Activated CD4-positive, alpha-beta T cell treated with anti-CD3 and anti-CD28 coated beads, Interleukin-2, Interleukin-4, amounts not matched to agents 100 ng/mL and 50 ng/mL, durations not matched to agents 16 hours and 8 hours (primary cell): ENCODE measurements around the gene RNF151.
"Not testable (repeated sequence)": the region's sequence is repeated elsewhere in the genome, so short reads cannot be mapped to it uniquely, and the experiment has no call there.

ENCODE experiments used
- DNase-seq: peaks from one replicate; pipeline ENCODE4 v3.0.0-alpha.2; 2020; ENCODE audit warnings: low spot score

Gene RNF151

DNA sequence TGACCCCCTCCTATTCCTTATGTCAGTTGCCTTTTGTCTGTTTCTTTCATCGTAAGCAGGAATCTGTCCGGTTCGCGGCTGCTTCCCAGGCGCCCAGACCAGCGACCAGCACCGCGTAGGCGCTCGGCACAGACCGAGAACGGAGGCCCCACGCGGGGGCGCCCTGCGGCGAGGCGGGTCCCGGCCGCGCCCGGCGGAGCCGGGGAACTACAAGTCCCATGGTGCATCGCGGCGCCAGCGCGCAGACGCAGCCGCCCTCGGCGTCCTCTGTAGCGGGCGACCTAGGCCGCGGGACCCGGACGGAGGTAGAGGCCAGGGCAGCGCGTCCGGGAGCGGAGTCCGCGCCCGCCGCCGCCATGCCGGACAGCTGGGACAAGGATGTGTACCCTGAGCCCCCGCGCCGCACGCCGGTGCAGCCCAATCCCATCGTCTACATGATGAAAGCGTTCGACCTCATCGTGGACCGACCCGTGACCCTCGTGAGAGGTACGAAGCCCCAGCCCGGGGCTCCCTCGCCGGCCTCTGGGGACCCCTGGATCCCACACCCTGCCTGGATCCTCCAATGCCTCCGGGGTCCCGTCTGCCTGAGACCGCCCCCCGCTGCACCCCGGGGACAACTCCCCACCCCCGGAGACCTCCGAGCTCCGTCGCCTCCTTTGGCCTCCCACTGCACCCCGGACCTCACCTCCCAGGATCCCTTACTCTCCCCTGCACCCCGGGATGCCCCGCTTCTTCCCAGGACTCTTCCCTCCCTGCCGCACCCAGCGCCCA, 7.2 kb upstream of the RNF151 start, which contains the start of gene NDUFB10:
NDUFB10 (plus strand) TSS at position 270 of the 771 bp plus-strand sequence; CDS start at position 357, 87 bp downstream.
- DNase-seq: peak; percentile 94

DNA sequence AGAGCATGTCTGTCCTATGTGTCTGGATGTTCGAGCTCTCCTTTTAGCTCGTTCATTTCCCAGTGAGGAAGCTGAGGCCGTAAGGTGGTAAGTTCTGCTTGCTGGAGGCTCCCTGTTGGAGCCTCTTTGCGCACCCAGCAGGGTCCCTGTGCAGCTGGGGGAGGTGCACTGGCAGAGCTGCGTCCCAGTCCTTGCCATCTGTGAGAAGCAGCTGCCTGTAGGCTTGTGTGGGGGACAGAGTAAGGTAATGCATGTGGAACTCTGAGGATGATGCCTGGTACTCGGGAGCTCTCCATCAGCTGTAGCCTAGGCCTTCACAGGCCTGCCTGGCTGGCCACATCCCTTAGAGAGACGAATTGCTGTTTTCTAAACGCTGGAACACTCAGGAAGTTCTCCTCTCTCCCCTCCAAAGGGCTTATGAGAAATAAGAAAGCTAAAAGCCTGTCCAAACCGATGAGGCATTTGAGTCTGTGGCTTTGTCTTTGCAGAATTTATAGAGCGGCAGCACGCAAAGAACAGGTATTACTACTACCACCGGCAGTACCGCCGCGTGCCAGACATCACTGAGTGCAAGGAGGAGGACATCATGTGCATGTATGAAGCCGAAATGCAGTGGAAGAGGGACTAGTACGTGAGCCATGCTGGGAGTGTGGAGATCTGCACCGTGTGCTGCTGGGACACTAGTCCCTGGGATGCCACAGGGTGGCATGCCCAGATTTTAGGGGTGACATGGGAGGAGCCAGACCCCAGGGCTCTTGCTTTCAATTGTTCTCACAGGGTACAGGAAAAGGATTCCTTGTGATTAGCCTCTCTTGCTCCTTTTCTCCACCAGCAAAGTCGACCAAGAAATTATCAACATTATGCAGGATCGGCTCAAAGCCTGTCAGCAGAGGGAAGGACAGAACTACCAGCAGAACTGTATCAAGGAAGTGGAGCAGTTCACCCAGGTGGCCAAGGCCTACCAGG, 5.7 kb upstream of the RNF151 start:
- peak; percentile 64 for DNase-seq

DNA sequence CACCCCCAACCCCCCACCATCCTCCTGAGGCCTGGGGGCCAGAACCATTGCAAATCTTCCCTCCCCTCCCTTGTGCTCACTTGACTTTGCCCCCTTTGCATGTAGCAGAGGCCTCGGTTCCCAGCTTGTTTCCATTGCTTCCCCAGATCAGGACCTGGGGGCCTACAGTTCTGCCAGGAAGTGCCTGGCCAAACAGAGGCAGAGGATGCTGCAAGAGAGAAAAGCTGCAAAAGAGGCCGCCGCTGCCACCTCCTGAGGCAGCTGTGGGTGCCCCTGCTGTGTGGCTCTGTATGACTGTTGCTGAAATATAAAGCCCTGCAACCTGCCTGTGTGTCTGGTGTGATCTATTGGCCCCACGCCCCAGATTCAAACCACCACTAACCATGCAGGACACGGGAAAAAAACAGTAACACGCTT, 5.0 kb upstream of the RNF151 start:
- peak; percentile 54 for DNase-seq

DNA sequence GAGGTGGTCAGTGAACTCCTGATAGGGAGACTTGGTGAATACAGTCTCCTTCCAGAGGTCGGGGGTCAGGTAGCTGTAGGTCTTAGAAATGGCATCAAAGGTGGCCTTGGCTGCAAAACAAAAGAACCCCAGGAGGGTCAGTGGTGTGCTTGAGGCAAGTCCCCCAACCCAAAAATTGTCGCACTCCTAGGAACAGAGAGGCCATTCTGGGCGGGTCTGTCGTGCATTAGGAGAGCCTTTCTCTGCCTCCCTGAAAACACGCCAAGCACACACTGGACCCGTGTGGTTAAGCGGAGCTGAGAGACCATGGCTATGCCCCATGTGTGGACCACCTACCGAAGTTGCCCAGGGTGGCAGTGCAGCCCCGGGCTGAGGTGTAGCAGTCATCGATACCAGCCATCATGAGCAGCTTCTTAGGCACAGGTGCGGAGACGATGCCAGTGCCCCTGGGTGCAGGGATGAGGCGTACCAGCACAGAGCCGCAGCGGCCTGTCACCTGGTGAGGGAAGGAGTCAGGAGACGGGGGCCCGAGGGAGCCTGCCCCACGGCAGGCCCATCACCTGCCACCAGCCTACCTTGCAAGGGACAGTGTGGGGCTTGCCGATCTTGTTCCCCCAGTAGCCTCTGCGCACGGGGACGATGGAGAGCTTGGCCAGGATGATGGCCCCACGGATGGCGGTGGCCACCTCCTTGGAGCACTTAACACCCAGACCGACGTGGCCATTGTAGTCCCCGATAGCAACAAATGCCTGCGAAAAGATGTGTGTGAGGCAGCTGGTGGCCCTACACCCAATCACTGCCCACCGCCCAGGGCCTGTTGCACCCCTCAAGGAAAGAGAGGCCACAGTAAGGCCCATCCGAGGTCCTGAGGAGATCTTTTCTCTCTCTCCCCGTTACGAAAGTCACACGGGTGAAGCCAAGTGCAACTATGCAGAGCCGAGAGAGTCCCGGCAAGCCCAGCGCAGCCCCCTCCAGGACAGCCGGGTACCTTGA, 4.2 kb upstream of the RNF151 start:
- DNase-seq: not testable (repeated sequence)

DNA sequence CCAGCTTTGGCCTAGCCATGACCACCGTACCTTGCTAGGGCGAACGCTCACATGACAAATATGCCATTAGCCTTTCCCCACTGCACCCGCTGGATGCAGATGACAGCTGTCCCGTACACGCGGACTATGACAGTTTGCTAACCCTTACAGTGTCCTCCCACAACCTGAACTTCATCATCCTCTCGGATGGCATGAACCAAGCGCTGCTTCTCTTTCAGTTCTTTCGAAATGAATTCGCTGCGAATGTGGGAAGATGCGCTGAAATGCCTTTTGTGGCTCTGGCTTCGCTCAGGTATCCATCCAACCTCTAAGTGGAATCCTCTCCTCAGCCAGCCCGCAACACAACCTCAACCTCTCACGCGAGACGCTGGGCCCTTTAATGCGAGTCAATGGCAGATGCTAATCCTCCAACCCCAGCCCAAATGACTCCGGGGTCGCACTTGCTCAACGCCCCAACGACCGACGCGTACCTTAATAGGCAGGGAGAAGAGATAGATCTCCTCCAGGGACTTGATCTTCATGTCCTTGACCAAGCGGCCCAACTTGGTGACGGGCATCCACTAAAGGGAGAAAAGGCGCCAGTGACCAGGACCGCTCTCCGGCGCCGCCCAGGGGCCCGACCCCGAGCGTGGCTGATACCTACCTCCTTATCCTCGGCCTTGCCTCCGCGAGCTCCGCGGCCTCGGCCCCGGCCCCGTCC, 2.7 kb upstream of the RNF151 start:
- peak; percentile 46 for DNase-seq

DNA sequence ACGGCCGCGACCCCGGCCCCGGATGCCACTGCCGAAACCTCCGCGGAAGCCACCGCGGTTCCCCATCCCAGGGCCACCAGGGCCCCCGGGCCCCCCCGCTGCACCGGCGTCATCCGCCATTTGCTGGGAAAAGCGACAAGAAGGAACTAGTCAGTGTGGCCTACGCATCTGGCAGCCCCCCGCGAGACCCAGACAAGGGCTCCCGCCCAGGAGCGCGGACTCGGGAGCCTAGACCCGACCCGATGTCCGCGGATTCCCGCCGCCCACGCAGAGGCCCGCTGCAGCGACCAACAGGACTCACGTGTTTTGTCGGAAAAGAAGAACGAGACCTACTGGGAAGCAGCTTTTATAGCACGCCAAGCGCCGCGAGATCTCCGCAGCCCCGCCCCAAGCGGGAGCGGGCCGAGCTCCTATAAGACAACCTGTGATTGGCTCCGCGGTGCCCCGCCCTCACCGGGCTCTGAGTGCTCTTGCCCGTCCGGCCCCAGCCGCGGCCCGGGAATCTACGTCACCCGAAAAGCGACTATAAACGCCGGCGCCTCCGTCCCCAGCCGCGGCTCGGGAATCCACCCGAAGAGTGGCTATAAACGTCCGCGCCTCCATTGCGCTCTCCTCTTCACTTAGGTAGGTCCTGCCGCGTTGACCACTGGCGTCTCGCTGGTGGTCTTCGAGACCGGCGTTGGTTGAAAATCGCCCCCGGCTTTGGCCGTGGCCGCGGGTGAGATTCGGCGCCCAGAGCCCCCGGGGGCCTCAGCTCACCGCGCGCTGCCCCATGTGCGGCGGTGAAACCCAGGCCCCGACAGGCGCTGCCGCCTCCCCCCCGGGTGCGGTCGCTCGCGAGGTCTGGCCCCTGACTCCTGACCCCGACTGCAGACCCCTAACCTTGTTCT, 1.9 kb upstream of the RNF151 start, which contains the start of gene RPS2:
RPS2 (minus strand) TSS at position 321 of the 890 bp plus-strand sequence; CDS start at position 120, 201 bp downstream.
- peak; percentile 99 for DNase-seq

DNA sequence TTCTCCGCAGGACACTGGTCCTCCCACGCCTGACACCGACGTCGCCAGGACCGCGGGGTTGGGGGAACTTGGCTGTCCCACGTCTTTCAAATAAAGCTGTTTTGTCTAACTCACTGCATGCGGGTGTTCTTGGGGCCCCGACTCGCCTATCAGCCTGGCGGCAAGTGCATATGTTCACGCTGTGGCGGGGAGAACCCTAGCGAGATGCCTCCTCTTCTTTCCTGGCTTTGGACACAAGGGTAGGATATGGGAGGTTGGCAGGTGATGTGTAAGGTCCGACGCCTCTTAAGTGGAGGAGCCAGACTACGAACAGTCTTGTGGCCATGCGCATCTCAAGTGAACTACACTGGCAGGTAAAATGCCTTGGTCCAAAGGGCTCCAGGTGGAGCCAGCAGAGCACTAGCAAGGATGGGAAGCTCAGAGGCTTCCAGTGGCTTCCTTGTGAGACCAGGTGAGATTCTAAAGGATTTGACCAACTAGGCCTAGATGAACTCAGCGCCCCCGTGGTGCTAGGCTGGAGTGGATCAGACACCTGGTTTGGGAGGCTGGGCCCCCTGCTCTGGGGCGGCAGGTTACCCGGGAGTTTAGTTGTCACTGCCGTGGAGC, 1.2 kb upstream of the RNF151 start:
- DNase-seq: no peak

DNA sequence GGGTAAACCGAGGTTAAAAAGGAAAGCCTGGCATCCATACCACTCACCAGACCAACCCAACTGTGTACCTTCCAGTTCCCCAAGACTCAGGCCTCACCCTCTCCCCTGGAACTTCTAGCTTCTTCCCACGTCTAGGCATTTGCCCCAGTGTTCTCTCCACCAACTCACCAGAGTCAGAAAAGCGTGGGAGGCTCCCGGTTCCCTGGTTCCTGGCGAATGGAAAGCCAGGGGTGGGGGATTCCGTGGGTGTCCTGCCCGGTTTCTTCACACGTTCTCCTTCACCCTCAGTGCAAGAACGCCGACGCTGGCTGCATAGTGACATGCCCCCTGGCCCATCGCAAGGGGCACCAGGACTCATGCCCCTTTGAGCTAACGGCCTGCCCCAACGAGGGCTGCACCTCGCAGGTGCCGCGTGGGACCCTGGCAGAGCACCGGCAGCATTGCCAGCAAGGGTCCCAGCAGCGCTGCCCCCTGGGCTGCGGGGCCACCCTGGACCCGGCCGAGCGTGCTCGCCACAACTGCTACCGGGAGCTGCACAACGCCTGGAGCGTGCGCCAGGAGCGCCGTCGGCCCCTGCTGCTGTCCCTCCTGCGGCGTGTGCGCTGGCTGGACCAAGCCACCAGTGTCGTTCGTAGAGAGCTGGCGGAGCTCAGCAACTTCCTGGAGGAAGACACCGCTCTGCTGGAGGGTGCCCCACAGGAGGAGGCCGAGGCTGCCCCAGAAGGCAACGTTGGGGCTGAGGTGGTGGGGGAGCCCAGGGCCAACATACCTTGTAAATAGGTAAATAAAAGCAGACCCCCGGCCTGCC, 1.7 kb downstream of the RNF151 start:
- DNase-seq: no peak

DNA sequence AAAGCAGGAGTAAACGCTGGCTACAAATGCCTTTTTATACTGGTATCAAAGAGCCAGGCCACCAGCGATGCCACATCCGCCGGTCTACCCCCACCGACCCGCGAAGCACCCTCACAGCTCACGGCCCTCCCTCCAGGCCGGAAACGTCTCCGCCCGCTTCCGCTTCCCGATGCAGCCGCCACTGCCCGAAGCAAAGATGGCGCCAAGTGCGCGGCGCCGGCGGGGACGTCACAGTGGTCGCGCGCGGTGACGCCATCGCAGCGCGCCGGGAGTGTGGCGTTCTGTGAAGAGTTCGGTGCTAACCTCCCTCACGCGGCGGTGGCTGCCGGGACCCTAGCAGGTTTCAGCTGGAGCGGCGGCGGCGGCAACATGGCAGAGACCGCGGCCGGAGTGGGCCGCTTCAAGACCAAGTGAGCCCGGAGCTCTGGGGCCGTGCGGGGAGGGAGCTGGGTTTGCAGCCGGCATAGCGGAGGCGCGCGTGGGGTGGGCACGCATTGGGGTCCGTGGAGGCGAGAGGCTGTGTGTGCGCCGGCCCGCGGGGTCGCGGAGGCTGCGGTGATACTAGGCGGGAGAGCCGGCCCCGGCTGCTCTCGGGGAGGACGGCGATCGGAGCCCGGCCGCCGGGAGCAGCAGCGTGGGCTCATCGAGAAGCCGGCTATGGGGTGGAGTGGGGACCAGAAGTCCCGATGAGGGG, 5.3 kb downstream of the RNF151 start, which contains the start of gene TBL3:
TBL3 (plus strand) TSS at position 258 of the 694 bp plus-strand sequence; CDS start at position 370, 112 bp downstream.
- DNase-seq: peak; percentile 97

DNA sequence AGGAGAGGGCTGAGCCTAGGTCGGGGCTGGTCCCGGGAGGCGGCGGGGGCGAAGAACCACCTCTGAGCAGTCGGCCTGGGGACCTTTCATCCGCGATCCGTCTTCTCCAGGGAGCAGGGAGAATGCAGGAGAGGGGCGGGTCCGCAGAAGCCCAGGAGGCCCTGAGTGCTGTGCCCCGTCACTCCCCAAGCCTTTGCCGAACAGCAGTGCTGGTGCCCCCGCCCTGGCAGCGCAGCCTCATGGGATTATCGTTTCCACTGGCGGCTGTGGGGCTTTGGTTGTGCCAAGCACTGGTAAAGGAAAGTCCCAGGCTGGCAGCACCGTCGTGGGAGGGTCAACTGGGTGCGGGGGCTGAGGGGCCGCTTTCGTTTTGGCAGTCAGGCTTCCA, 5.8 kb downstream of the RNF151 start:
- DNase-seq: no peak

DNA sequence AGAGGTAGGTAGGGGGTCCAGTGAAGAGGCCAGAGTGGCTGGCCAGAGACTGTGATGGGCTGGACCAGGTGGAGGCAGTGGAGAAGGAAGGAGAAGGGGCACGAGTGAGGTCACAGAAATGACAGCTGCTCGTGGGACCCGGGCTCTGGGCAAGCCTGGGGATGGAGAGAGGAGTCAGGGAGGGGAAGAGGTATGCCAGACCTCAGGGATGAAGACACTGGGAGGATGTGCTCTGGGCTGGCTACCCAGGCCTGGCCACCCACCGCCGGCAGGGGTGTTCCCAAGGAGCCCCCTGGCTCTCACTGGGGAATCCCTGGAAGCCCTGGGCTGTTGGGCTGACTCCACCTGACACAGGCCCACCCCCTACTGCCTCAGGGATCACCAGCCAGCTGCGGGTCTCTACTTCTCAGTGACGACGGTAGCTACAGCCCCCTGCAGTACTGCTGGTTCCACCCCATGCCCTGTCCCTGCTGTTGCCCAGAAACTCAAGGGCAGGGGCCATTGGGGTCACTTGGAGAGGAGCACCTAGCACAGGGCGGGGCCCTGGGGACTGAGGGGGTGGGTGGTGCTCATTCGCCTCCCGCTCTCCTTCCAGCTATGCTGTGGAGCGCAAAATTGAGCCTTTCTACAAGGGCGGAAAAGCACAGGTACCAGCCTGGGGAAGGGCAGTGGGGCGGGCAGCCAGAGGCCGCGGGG, 7.0 kb downstream of the RNF151 start:
- no peak for DNase-seq

DNA sequence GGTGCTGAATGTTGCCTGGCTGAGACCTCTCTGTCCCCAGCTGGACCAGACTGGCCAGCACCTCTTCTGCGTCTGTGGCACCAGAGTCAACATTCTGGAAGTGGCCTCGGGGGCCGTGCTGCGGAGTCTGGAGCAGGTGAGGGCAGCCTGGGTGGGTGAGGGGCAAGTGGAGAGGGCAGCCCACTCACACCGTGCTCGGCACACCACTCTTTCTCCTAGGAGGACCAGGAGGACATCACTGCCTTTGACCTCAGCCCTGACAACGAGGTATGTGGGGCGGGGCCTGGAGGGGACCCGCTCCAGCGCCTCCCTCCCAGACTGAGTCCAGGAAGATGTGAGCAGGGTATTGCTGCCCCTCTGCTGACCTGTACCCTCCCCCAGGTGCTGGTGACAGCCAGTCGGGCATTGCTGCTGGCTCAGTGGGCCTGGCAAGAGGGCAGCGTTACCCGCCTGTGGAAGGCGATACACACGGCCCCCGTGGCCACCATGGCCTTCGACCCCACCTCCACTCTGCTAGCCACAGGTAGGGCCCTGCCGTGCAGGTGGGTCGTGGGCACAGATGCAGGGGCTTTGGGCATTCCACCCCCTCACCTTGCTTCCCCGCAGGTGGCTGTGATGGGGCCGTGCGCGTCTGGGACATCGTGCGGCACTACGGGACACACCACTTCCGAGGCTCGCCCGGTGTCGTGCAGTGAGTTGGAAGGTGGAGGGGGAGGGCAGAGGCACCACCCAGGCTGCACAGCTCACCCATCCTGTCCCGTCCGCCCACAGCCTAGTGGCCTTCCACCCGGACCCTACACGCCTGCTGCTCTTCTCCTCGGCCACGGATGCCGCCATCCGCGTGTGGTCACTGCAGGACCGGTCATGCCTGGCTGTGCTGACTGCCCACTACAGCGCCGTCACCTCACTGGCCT, 7.8 kb downstream of the RNF151 start:
- DNase-seq: no peak

DNA sequence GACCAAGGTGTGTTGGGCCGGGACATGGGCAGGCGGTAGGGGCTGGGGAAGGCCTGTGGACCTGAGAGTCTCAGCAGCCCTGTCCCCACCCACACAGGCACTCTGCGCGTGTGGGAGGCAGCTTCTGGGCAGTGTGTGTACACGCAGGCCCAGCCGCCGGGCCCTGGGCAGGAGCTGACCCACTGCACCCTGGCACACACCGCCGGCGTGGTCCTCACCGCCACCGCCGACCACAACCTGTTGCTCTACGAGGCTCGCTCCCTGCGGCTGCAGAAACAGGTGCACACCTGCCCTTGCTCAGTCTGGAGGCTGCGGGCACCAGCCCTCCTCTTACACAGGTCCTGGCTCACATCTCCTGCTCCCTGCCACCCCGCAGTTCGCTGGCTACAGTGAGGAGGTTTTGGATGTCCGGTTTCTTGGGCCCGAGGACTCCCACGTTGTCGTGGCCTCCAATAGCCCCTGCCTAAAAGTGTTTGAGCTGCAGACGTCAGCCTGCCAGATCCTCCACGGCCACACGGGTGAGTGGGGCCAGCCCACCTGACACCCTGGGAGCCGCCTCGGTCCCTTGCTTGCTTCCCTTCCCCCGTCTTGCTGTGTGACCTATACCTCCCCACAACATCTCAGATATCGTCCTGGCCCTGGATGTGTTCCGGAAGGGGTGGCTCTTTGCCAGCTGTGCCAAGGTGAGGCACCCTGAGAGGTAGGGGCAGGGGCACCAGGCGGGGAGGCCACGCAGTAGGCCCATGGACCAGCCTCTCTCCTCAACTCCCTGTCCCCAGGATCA, 9.0 kb downstream of the RNF151 start:
- no peak for DNase-seq

DNA sequence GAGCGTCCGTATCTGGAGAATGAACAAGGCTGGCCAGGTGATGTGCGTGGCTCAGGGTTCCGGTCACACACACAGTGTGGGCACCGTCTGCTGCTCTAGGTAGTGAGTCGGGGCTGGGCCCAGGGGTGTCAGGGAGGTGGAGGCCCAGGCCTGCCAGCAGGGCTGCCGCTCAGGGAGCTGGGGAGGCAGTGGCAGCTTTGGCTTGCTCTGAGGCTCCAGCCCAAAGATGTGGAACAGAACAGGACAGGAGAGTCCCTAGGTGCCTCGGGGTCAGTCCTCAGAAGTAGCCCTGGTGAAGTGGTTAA, 9.5 kb downstream of the RNF151 start:
- DNase-seq: no peak
